GDM1 (cell line): Measurements from ENCODE around the gene CNTRL.

ENCODE experiments used
- DNase-seq: peaks from one replicate; lab custom pipeline; 2025; lab: John Stamatoyannopoulos, UW

The CNTRL gene

GRCh38 chr9:121201738-121202533, 127.2 kb downstream of the CNTRL start, which contains the start of gene RAB14:
Gene RAB14 (minus strand): TSS chr9:121201869. CDS start chr9:121193412, 8,457 bp downstream.
- peak; percentile 99 for DNase-seq

GRCh38 chr9:121204121-121204520, 129.4 kb downstream of the CNTRL start:
- no peak for DNase-seq

GRCh38 chr9:121204611-121205010, 129.9 kb downstream of the CNTRL start:
- no peak for DNase-seq

GRCh38 chr9:121206516-121207370, 132.0 kb downstream of the CNTRL start:
- no peak for DNase-seq

GRCh38 chr9:121207371-121207940, 132.7 kb downstream of the CNTRL start:
- DNase-seq, result no peak

- no peak for DNase-seq
Observed at GRCh38 chr9:121210536-121210935, 135.8 kb downstream of the CNTRL start.

GRCh38 chr9:121213136-121213806, 138.5 kb downstream of the CNTRL start:
- peak; percentile 74 for DNase-seq

- DNase-seq, result no peak
Observed at GRCh38 chr9:121214005-121214404, 139.2 kb downstream of the CNTRL start.

- peak; percentile 45 for DNase-seq
Observed at GRCh38 chr9:121216271-121216805, 141.6 kb downstream of the CNTRL start.

GRCh38 chr9:121217609-121218292, 143.0 kb downstream of the CNTRL start:
- no peak for DNase-seq

GRCh38 chr9:121218357-121219027, 143.7 kb downstream of the CNTRL start:
- no peak for DNase-seq

GRCh38 chr9:121219530-121219929, 144.8 kb downstream of the CNTRL start:
- DNase-seq, result no peak

- no peak for DNase-seq
Observed at GRCh38 chr9:121220996-121221663, 146.4 kb downstream of the CNTRL start.

GRCh38 chr9:121221664-121222055, 146.9 kb downstream of the CNTRL start:
- no peak for DNase-seq

- no peak for DNase-seq
Observed at GRCh38 chr9:121222524-121223171, 147.9 kb downstream of the CNTRL start.

- DNase-seq, result no peak
Observed at GRCh38 chr9:121225240-121225639, 150.5 kb downstream of the CNTRL start.

- no peak for DNase-seq
Observed at GRCh38 chr9:121226175-121226574, 151.4 kb downstream of the CNTRL start.
